Breast epithelium (tissue), 3 donors: ENCODE results near the gene PHRF1.

Experiments
- POLR2AphosphoS5 ChIP-seq, 3 donors: sonication (generic); formaldehyde crosslinking; IDR thresholded peaks; one replicate each; pipeline ENCODE4 v1.6.1; 2017; ENCODE audit warnings: antibody characterized with exemption in 3 of 3
- TF ChIP-seq, protein P1 (sequence below), 3 donors: fragments of 450-650 bp; IDR thresholded peaks; one replicate each; pipeline ENCODE4 v1.5.1; 2016 to 2017; ENCODE audit warnings: antibody characterized with exemption in 3 of 3, mild to moderate bottlenecking in 3 of 3, moderate library complexity in 3 of 3

GRCh38 chr11:653837-654236 is 77.6 kb downstream of the PHRF1 start:
- TF ChIP-seq, protein P1, sequence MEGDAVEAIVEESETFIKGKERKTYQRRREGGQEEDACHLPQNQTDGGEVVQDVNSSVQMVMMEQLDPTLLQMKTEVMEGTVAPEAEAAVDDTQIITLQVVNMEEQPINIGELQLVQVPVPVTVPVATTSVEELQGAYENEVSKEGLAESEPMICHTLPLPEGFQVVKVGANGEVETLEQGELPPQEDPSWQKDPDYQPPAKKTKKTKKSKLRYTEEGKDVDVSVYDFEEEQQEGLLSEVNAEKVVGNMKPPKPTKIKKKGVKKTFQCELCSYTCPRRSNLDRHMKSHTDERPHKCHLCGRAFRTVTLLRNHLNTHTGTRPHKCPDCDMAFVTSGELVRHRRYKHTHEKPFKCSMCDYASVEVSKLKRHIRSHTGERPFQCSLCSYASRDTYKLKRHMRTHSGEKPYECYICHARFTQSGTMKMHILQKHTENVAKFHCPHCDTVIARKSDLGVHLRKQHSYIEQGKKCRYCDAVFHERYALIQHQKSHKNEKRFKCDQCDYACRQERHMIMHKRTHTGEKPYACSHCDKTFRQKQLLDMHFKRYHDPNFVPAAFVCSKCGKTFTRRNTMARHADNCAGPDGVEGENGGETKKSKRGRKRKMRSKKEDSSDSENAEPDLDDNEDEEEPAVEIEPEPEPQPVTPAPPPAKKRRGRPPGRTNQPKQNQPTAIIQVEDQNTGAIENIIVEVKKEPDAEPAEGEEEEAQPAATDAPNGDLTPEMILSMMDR (IDR thresholded peaks at IDR 0.05) = no peak
- no peak for TF ChIP-seq POLR2AphosphoS5 (IDR thresholded peaks at IDR 0.05)
